Activated B cell treated with CpG ODN at 0.5 μM for 24 hours (primary cell): ENCODE results near the gene RYR2. TPM values are rescaled to one million over a fixed set of nuclear protein-coding genes. Genes with fewer than 3 reads are reported as not detected.

Experiments
- ATAC-seq: fragments of 200-7000 bp; cut with Tn5 transposase; one replicate; pipeline ENCODE4 v1.10.0; 2021; ENCODE audit warnings: low read depth, mild to moderate bottlenecking, moderate library complexity
- CTCF ChIA-PET: fragments of 350-600 bp; sonication (Branson Sonifier 250); formaldehyde crosslinking; loops from one replicate; lab custom pipeline; 2021; ENCODE audit warnings: antibody characterized with exemption; lab: Charles Lee
- POLR2A ChIA-PET: fragments of 350-600 bp; sonication (Branson Sonifier 250); formaldehyde crosslinking; loops from one replicate; lab custom pipeline; 2021; ENCODE audit warnings: antibody characterized with exemption; lab: Charles Lee
- DNase-seq: peaks from one replicate; pipeline ENCODE4 v3.0.0; 2022
- H3K27ac Mint-ChIP-seq: one replicate; pipeline ENCODE4 v1.8.0; 2020; ENCODE audit warnings: mixed read lengths
- H3K27me3 Mint-ChIP-seq: one replicate; pipeline ENCODE4 v1.8.0; 2021; ENCODE audit warnings: mixed read lengths
- H3K36me3 Mint-ChIP-seq: one replicate; pipeline ENCODE4 v1.8.0; 2021; ENCODE audit warnings: low read depth, mixed read lengths
- H3K4me1 Mint-ChIP-seq: one replicate; pipeline ENCODE4 v1.8.0; 2021; ENCODE audit warnings: mixed read lengths
- H3K4me3 Mint-ChIP-seq: one replicate; pipeline ENCODE4 v1.8.0; 2020; ENCODE audit warnings: mild to moderate bottlenecking, mixed read lengths
- H3K9me3 Mint-ChIP-seq: one replicate; pipeline ENCODE4 v1.8.0; 2020; ENCODE audit warnings: mixed read lengths
- CTCF ChIP-seq: fragments of 200-600 bp; IDR thresholded peaks from one replicate; pipeline ENCODE4 v1.8.0; 2022; ENCODE audit warnings: antibody characterized with exemption, mild to moderate bottlenecking
- intact Hi-C: fragments of 100-400 bp; cut with micrococcal nuclease; formaldehyde crosslinking; loops from one replicate; pipeline ENCODE4 v1.15.1; 2024
- total RNA-seq: library from RNA; stranded (reverse); gene quantifications from 2 replicates; pipeline ENCODE4 v1.2.3, GENCODE V29; 2022

RYR2 gene
- total RNA-seq, 1 donor from 2014 or later, result not detected

GRCh38 chr1:237740846-237741245 lies 698.9 kb downstream of the RYR2 start:
- POLR2A ChIA-PET, result no interaction called here
- no peaks in the 10 kb centered on the region for H3K9me3 Mint-ChIP-seq
- no peak for ATAC-seq

GRCh38 chr1:237745545-237745944 lies 703.6 kb downstream of the RYR2 start:
- DNase-seq, result no peak
- POLR2A ChIA-PET, result no interaction called here
- no peak overlapping the region for H3K4me3 Mint-ChIP-seq
- H3K27ac Mint-ChIP-seq, result no peak overlapping the region
- intact Hi-C loops, result no loop called here
- no peaks in the 10 kb centered on the region for H3K9me3 Mint-ChIP-seq
- TF ChIP-seq CTCF, result no peak
- CTCF ChIA-PET, result no interaction called here
- H3K4me1 Mint-ChIP-seq, result no peaks in the 10 kb centered on the region
- no peaks in the 10 kb centered on the region for H3K27me3 Mint-ChIP-seq
- H3K36me3 Mint-ChIP-seq, result no peaks in the 10 kb centered on the region
- ATAC-seq, result no peak

More at GRCh38 chr1:237740846-237741245, 698.9 kb downstream of the RYR2 start:
- Mint-ChIP-seq H3K4me1 (no peaks in the 10 kb centered on the region), H3K36me3 (no peaks in the 10 kb centered on the region), H3K27me3 (no peaks in the 10 kb centered on the region), H3K4me3 (no peak overlapping the region), H3K27ac (no peak overlapping the region)
- no peak for TF ChIP-seq CTCF
- CTCF ChIA-PET, result no interaction called here
- DNase-seq, result no peak
- intact Hi-C loops, result no loop called here

- Mint-ChIP-seq H3K27me3 (no peaks in the 10 kb centered on the region), H3K36me3 (no peaks in the 10 kb centered on the region), H3K4me1 (no peaks in the 10 kb centered on the region), H3K27ac (no peak overlapping the region), H3K9me3 (peaks cover 3% of the 10 kb centered on the region), H3K4me3 (no peak overlapping the region)
- ChIA-PET POLR2A (no interaction called here), CTCF (no interaction called here)
- DNase-seq (no peak), ATAC-seq (no peak)
- no peak for TF ChIP-seq CTCF
- intact Hi-C loops, result no loop called here
Observed at GRCh38 chr1:237748171-237748960, 706.4 kb downstream of the RYR2 start.

- intact Hi-C loops, result no loop called here
- TF ChIP-seq CTCF, result no peak
- no peaks in the 10 kb centered on the region for H3K36me3 Mint-ChIP-seq
Observed at GRCh38 chr1:237749122-237749521, 707.1 kb downstream of the RYR2 start.

GRCh38 chr1:237751090-237751489 lies 709.1 kb downstream of the RYR2 start:
- intact Hi-C loops, result no loop called here
- no peaks in the 10 kb centered on the region for H3K36me3 Mint-ChIP-seq
- no peak overlapping the region for H3K27ac Mint-ChIP-seq
- peaks cover 3% of the 10 kb centered on the region for H3K9me3 Mint-ChIP-seq
- H3K4me3 Mint-ChIP-seq, result no peak overlapping the region
- H3K27me3 Mint-ChIP-seq, result no peaks in the 10 kb centered on the region
- DNase-seq (no peak), ATAC-seq (no peak)
- no peak for TF ChIP-seq CTCF
- H3K4me1 Mint-ChIP-seq, result no peaks in the 10 kb centered on the region
- CTCF ChIA-PET, result no interaction called here
- POLR2A ChIA-PET, result no interaction called here

More at GRCh38 chr1:237749122-237749521, 707.1 kb downstream of the RYR2 start:
- ATAC-seq, result no peak
- H3K27ac Mint-ChIP-seq, result no peak overlapping the region
- H3K4me1 Mint-ChIP-seq, result no peaks in the 10 kb centered on the region
- no peaks in the 10 kb centered on the region for H3K27me3 Mint-ChIP-seq
- DNase-seq, result no peak
- H3K4me3 Mint-ChIP-seq, result no peak overlapping the region
- ChIA-PET POLR2A (no interaction called here), CTCF (no interaction called here)
- peaks cover 3% of the 10 kb centered on the region for H3K9me3 Mint-ChIP-seq
